Body of pancreas (tissue), 4 donors: Measurements from ENCODE around the gene SLC39A1. TPM values are rescaled to one million over a fixed set of nuclear protein-coding genes. Genes with fewer than 3 reads are reported as not detected.
A peak's percentile ranks its signal among the peaks of the same experiment; 100 is the strongest.

Experiments used
- ATAC-seq: fragments of 150-250 bp; one replicate; pipeline ENCODE4 v1.9.1; 2016
- DNase-seq, 4 donors: peaks; one replicate each; pipeline ENCODE4 v3.0.0-alpha.2; 2019
- H3K27ac ChIP-seq, 4 donors: fragments of 200-600 bp; sonication (generic); 1 replicate in 3 of 4; 2 replicates in 1 of 4; pipeline versions ENCODE4 v1.5.1 to v1.6.1; 2016 to 2019; ENCODE audit warnings: mild to moderate bottlenecking in 1 of 4, mixed read lengths in 1 of 4, moderate library complexity in 1 of 4
- H3K27me3 ChIP-seq, 2 donors: fragments of 200-600 bp; sonication (generic); one replicate each; pipeline ENCODE4 v1.6.0; 2016; ENCODE audit warnings: mild to moderate bottlenecking in 1 of 2
- H3K36me3 ChIP-seq, 2 donors: fragments of 200-600 bp; sonication (generic); replicated peaks in 1 of 2; 2 replicates each; pipeline ENCODE4 v1.5.1; 2016; ENCODE audit warnings: low read depth in 2 of 2; ENCODE audit not compliant: insufficient read depth in 1 of 2
- H3K4me1 ChIP-seq: fragments of 200-600 bp; sonication (generic); one replicate; pipeline ENCODE4 v1.6.0; 2016
- H3K4me3 ChIP-seq, 2 donors: fragments of 200-600 bp; sonication (generic); 1 replicate in 1 of 2; 2 replicates in 1 of 2; pipeline ENCODE4 v1.5.1; 2016 to 2019
- H3K9me3 ChIP-seq, 3 donors: fragments of 200-600 bp; sonication (generic); 1 replicate in 2 of 3; 2 replicates in 1 of 3; pipeline ENCODE4 v1.5.1; 2016
- CTCF ChIP-seq, 7 experiments: fragments of 450-650 bp in 4 of 7; fragments of 200-600 bp in 3 of 7; sonication (generic) in 3 of 7; IDR thresholded peaks; one replicate each; pipeline ENCODE4 v1.5.1; 2016 to 2019; ENCODE audit warnings: antibody characterized with exemption in 7 of 7
- POLR2A ChIP-seq, 3 donors: fragments of 450-650 bp; IDR thresholded peaks; one replicate each; pipeline ENCODE4 v1.6.1; 2016; ENCODE audit warnings: antibody characterized with exemption in 3 of 3, mild to moderate bottlenecking in 2 of 3
- WGBS, 2 donors: methylation state at CpG; one replicate each; pipeline ENCODE4 v1.1.5; 2017; 5-methylcytosine and 5-hydroxymethylcytosine counted together
- intact Hi-C: fragments of 100-400 bp; cut with DNase I; formaldehyde crosslinking; loops from one replicate; pipeline ENCODE4 v1.15.1; 2023
- total RNA-seq, 2 donors: library from RNA; depleted of rRNA; stranded (reverse); fragments of >200 nt; gene quantifications; one replicate each; pipeline ENCODE4 v1.1.0, GENCODE V29; 2016

SLC39A1 gene
- total RNA-seq, 2 donors from 2014 or later = 30.7 to 35.5 TPM

GRCh38 chr1:153995640-153996039, 32.3 kb upstream of the SLC39A1 start:
- TF ChIP-seq POLR2A (IDR thresholded peaks at IDR 0.05) = no peak
- no peak for TF ChIP-seq CTCF (IDR thresholded peaks at IDR 0.05)
- H3K27me3 ChIP-seq = no peaks in the 10 kb centered on the region
- H3K36me3 ChIP-seq = peaks cover 0 to 6% of the 10 kb centered on the region in 2 donors
- ATAC-seq = no peak
- no peak for DNase-seq
- H3K4me1 ChIP-seq = peaks cover 25% of the 10 kb centered on the region
- no peaks in the 10 kb centered on the region for H3K9me3 ChIP-seq
- intact Hi-C loops = no loop called here
- WGBS, 2 donors = 92 to 97% methylated on average over 11 of the region's 11 CpGs
- no peak overlapping the region for H3K27ac ChIP-seq
- no peak overlapping the region for H3K4me3 ChIP-seq

DNA sequence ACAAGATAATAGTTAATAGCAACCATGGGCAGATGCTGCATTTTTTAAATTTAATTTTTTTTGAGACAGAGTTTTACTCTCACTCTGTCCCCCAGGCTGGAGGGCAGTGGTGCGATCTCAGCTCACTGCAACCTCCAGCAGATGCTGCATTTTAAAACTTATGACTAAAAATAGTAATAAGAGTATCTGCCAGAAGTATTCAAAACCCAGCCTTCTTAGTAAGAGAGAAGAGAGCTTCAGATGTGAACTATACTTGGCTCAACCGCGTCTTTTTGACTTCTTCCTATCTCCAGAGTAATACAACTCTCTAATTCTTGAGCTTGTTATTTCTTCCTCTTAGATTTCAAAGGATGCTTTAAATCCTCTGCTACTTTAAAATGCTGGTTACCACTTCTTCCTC, 31.9 kb upstream of the SLC39A1 start:
- TF ChIP-seq CTCF (IDR thresholded peaks at IDR 0.05) (no peak), POLR2A (IDR thresholded peaks at IDR 0.05) (no peak)
- no peak overlapping the region for H3K27ac ChIP-seq
- DNase-seq (no peak), ATAC-seq (no peak)
- H3K4me3 ChIP-seq = no peak overlapping the region
- no peaks in the 10 kb centered on the region for H3K27me3 ChIP-seq
- intact Hi-C loops = no loop called here
- peaks cover 25% of the 10 kb centered on the region for H3K4me1 ChIP-seq
- H3K9me3 ChIP-seq = no peaks in the 10 kb centered on the region
- H3K36me3 ChIP-seq = peaks cover 0 to 6% of the 10 kb centered on the region in 2 donors
- 86 to 92% methylated on average over 3 of the region's 3 CpGs for WGBS, 2 donors

DNA sequence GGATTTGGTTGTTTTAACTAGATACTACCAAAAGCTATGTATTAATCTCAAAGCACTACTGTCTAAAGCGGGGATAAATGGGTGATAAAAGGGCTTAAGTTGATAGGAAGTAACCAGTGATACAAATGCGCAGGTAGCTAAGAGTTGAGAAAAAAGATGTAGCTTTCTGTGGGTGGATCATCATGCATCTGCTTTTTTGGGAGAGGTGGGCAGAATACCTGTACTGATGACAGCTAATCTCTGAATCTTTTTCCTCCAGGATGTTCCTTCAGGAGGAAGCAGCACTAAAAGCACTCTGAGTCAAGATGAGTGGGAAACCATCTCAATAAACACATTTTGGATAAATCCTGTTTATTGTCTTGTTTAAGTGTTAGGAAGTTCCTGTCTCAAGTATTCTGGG, 28.5 kb upstream of the SLC39A1 start:
- H3K4me1 ChIP-seq = peaks cover 33% of the 10 kb centered on the region
- TF ChIP-seq CTCF (IDR thresholded peaks at IDR 0.05) (no peak), POLR2A (IDR thresholded peaks at IDR 0.05) (no peak)
- ATAC-seq = no peak
- peaks cover 0 to 6% of the 10 kb centered on the region in 2 donors for H3K36me3 ChIP-seq
- H3K4me3 ChIP-seq = peak overlapping the region in 1 of 2 donors; percentile 63
- 76 to 82% methylated on average over 2 of the region's 2 CpGs for WGBS, 2 donors
- DNase-seq = no peak
- H3K9me3 ChIP-seq = no peaks in the 10 kb centered on the region
- intact Hi-C loops = no loop called here
- H3K27me3 ChIP-seq = no peaks in the 10 kb centered on the region
- H3K27ac ChIP-seq = peak overlapping the region in 3 of 4 donors; percentile 91 to 95 (median 95)

DNA sequence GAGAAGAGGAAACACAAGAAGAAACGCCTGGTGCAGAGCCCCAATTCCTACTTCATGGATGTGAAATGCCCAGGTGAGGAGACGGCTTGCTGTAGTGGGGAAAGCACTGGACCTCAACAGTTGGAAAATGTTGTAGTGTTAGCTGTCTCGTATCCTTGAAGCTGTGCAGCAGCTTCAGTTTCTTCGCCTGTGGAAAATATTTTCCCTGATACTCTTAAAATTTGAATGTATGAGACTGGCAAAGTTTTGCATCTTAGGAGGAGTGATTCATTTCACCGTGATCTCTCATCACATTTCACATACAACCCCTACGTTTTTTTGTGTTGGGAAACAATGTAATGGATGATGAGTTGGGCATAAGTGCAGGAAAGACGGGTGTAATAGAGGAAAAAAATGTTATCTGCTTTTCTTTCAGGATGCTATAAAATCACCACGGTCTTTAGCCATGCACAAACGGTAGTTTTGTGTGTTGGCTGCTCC, 27.9 kb upstream of the SLC39A1 start:
- ATAC-seq (no peak), DNase-seq (no peak)
- Histone ChIP-seq H3K27me3 (no peaks in the 10 kb centered on the region), H3K27ac (peak overlapping the region; percentile 91 to 95 (median 94)), H3K9me3 (no peaks in the 10 kb centered on the region), H3K4me3 (peak overlapping the region; percentile 63 to 72), H3K36me3 (peaks cover 0 to 6% of the 10 kb centered on the region in 2 donors), H3K4me1 (peaks cover 38% of the 10 kb centered on the region)
- TF ChIP-seq POLR2A (IDR thresholded peaks at IDR 0.05) (no peak), CTCF (IDR thresholded peaks at IDR 0.05) (no peak)
- intact Hi-C loops = no loop called here
- WGBS, 2 donors = 4 to 5% methylated on average over 9 of the region's 9 CpGs

DNA sequence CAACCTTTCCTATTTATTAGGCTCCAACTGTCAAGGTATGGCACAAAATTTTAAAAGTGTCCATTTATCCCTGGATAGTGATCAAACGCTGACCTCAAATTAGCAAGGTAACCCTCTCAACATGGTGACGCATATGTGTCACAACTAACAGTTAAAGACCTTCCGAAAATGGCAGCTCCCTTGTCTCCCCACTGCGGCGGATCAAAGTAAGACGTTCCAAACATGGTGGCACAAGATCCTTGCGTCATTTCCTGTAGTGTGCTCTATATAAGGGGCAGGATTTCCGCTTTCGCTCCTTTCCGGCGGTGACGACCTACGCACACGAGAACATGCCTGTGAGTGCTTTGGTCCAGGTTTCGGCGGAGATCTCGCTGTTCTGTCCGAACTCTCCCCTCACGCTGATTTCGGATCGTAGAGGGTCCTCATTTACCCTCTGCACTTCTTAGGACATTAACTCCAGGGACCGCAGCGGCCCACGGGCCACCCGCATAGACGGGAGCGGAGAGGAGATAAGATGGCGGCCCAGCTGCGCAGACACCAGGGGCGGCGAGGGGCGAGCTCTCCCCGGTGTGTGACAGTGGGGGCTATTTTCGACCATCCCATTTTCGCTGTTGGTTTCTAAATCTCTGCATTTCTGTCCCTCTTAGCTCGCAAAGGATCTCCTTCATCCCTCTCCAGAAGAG, 27.3 kb upstream of the SLC39A1 start, which contains the start of gene RPS27:
Gene RPS27 (plus strand): TSS at position 295 of the 683 bp plus-strand sequence. CDS start 35 bp downstream, at position 330.
- TF ChIP-seq POLR2A (IDR thresholded peaks at IDR 0.05) (peak; percentile 94 to 99 (median 99)), CTCF (IDR thresholded peaks at IDR 0.05) (peak in 1 of 7 experiments; percentile 19)
- H3K27ac ChIP-seq = peak within 1 kb of the TSS; percentile 91 to 95 (median 94)
- peaks cover 38% of the 10 kb centered on the region for H3K4me1 ChIP-seq
- intact Hi-C loops = no loop called here
- WGBS, 2 donors = 0 to 1% methylated on average over 10 to 36 of the region's 36 CpGs
- DNase-seq = peak; percentile 93 to 98 (median 95)
- H3K4me3 ChIP-seq = peak within 1 kb of the TSS; percentile 63 to 72
- peak; percentile 84 for ATAC-seq
- H3K9me3 ChIP-seq = no peaks in the 10 kb centered on the region
- H3K27me3 ChIP-seq = no peaks in the 10 kb centered on the region
- peaks cover 0 to 6% of the 10 kb centered on the region in 2 donors for H3K36me3 ChIP-seq
